Stimulated activated CD8-positive, alpha-beta memory T cell treated with anti-CD3 and anti-CD28 coated beads, Interleukin-7, amount 100 ng/mL, for 1 hour (primary cell): Measurements from ENCODE around the gene URB1.

ENCODE experiments used
- DNase-seq, 2 donors: peaks; one replicate each; pipeline ENCODE4 v3.0.0-alpha.2; 2020; ENCODE audit warnings: low read depth in 2 of 2

Gene URB1

DNA sequence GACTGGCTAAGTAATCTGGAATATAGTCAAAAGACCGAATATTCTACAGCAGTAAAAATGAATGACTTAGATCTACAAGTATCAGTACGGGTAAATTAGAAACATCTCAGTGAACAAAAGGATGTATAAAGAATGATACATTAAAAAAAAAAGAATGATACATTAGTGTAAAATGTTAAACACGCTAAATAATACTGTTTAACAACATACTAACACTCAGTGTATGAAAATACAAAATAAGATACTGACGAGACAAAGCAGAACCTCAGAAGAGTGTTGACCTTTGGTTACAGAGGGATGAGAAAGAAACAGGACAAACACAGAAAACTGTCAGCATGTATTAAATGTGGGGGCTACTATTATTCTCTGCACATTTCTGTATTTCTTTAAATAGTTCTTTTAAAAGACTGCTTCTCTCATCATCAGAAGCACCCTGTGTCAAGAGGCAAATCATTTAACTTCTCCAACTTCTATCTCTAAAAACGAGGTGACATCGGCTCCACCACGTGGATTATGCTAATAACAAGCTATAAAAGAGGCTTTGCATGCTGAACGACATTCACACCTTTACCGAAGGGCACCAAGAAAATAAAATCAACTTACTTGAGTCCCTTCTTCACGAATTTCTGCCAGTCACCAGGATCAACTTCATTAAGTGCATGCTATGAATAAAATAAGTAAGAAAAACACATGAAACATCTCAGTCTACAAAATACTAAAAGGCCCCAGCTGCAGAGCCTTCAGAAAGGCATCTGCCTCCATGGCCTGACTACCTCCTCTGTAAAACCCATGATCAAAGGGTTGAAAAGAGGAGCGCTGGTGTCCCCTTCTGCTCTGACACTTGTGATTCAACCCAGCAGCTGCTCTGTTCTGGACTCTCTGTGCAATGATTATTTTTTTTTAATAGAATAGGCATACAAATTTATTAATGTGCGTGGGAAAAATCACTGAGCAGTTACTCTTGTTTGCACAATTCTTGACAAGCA is 51.7 kb downstream of the URB1 start:
- no peak for DNase-seq

- no peak for DNase-seq
Observed at GRCh38 chr21:32338209-32338921, 54.4 kb downstream of the URB1 start.

DNA sequence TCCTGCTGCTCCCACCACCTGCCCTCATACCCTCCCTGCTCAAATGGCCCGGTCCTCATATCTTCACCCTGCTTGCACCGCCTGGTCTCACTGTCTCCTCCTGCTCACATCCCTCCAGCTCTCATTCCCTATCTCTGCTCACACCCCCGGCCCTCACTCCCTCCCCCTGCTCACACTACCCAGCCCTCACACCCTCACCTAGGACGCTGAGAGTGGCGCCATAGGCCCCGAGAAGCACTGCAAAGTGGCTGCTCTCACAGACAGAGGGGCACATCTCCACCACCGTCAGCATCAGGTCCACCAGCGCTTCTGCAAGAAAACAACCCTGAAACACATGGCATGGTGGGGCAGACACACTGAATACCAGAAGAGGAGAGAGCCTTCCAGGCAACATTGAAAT is 55.6 kb downstream of the URB1 start:
- DNase-seq: no peak

- no peak for DNase-seq
Observed at GRCh38 chr21:32336711-32337110, 56.1 kb downstream of the URB1 start.

- no peak for DNase-seq
Observed at GRCh38 chr21:32335601-32336575, 56.9 kb downstream of the URB1 start.

GRCh38 chr21:32334980-32335531 is 57.8 kb downstream of the URB1 start:
- no peak for DNase-seq

DNA sequence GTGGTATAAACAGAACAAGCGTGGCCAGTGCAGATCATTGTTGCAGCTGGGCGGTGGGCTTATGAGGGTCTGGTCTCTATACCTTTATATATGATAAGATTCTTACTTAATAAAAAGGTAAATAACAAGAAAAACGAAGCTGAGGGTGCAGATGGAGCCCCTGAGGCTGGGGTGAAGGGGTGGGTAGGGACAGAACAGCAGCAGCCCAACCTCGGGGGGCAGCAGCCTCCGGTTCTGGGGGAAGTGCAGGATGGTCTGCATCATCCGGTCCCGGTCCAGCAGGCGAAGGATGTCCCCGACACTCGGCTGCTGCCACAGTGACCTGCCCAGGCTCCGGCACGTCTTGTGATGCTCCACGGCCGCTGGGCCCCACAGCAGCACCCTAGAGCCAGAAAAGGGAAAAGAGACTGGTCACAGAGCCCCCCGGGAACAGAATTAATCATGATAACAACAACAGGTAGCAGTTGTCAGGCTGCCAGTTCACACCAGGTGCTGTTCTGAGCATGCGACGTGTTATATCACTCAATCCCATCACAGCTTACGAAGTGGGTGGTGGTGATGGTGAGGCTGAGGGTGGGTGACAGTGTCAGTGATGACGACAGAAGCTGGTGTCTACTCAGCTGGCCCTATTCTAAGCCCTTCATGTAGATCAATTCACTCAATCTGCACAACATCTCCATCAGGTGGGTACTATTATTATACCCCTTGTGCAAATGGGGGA is 58.7 kb downstream of the URB1 start:
- no peak for DNase-seq

DNA sequence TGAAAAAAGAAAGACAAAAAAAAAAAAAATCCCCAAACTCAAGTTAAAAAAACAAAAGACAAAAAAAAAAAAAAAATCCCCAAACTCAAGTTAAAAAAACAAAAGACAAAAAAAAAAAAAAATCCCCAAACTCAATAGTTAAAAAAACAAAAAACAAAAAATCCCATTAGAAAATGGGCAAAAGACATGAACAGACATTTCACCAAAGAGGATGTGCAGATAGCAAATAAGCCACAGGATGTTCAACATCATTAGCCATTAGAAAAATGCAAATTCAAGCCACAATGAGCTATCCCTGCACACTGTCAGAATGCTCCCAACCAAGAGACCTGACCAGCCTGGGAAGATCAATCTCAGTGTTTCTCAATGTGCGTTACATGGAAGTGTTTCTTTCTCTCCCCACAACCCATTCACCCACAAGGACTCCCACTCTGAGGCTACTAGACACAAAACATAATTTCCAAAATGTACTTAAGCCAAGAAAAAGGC is 60.3 kb downstream of the URB1 start:
- DNase-seq: no peak

- DNase-seq: no peak
Observed at GRCh38 chr21:32331444-32332305, 61.1 kb downstream of the URB1 start.

GRCh38 chr21:32330784-32331311 is 62.0 kb downstream of the URB1 start:
- DNase-seq: no peak

- DNase-seq: no peak
Observed at GRCh38 chr21:32329776-32330175, 63.0 kb downstream of the URB1 start.

GRCh38 chr21:32329331-32329730 is 63.5 kb downstream of the URB1 start:
- DNase-seq: no peak

DNA sequence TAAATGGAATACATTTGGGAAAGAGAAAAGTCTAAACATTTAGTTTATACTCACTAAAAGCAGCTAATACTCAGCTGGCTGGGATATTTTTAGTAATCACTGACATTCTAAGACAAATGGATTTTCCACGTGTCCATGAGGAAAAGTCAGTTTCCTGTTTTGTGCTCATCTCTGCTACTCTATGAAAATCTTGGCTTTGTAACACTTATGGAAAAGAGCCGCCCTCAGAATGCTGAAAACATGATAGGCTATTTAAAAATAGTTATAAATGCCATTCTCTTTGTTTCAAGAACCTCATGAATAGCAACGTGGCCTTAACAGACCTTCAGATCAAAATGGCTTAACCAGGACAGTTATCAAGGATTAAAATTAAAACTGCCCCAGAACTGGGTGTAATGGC is 64.2 kb downstream of the URB1 start:
- DNase-seq: no peak

- DNase-seq: no peak
Observed at GRCh38 chr21:32325706-32326105, 67.1 kb downstream of the URB1 start.

DNA sequence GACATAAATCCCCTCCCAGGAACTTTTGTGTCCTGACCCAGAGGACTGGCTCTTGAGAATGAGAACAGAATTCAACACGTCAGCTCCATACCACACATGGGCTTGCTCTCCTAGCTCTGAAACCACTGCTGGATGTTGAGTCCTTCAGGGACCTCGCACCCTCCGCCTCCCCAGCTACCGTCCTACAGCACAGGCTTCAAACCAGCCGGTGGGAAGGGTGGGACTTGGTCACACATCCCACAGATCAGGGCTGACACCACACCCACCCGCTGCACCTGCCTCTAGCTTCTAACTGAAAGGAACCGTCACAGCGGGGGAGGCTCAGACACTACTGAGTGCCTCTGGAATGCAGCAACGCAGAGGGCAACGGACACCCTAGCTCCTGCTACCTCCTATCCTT is 70.1 kb downstream of the URB1 start:
- no peak for DNase-seq

GRCh38 chr21:32322103-32322502 is 70.7 kb downstream of the URB1 start:
- DNase-seq: no peak

DNA sequence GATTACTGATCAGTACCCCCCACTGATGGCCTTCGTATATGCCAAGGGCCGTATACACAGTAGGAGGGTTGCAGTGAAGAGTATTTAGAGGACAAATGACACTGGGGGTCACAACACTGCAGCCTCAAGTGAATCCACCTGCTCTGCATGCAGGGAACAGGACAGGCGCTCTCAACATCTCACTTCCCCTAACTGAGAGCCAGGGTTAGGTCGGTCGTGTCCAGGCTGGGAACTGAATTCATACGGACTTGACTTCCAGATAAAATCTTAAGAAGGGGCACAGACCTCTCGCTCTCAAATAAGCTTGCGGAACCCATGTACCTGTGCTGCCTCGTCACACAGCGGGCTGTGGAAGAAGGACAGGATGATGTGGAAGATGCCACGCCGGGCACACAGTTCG is 71.3 kb downstream of the URB1 start:
- no peak for DNase-seq

GRCh38 chr21:32320726-32321125 is 72.1 kb downstream of the URB1 start:
- DNase-seq: no peak

DNA sequence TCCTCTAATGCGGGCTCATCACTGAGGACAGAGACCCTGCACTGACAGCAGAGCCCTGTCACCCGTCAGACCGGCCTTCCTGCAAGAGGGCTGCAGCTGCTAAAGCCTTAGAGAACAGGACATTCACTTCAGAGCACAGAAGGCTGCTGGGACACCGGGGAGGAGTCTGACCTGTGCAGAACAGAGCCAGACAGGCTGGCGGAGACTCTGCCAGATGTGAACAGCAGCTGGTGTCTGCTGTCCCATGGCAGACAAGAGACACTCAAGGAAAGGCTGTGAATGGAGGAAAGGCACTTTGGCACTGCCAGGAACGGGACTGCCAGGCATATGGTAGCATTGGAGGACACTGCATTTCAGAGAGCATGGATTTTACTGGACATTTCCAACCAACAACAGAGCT is 72.8 kb downstream of the URB1 start:
- no peak for DNase-seq
